ENCODE data around the gene HOXB6. TPM values are rescaled to one million over a fixed set of nuclear protein-coding genes. Genes with fewer than 3 reads are reported as not detected.

The HOXB6 gene
- polyA plus RNA-seq, 4 donors: 25.6 to 153 (median 86.0) TPM

GRCh38 chr17:48586355-48587258 lies 18.2 kb downstream of the HOXB6 start:
- no peak for DNase-seq (ENCODE audit: low read depth in 4 of 4, low spot score in 3 of 4)

GRCh38 chr17:48584223-48584741 lies 20.5 kb downstream of the HOXB6 start:
- no peak for DNase-seq (ENCODE audit: low read depth in 4 of 4, low spot score in 3 of 4)

- DNase-seq (ENCODE audit: low read depth in 4 of 4, low spot score in 3 of 4): no peak
Observed at GRCh38 chr17:48583708-48584222, 21.0 kb downstream of the HOXB6 start.

GRCh38 chr17:48582750-48583069 lies 22.1 kb downstream of the HOXB6 start:
- DNase-seq (ENCODE audit: low read depth in 4 of 4, low spot score in 3 of 4): no peak

GRCh38 chr17:48579760-48580554 lies 24.8 kb downstream of the HOXB6 start:
- no peak for DNase-seq (ENCODE audit: low read depth in 4 of 4, low spot score in 3 of 4)

- DNase-seq (ENCODE audit: low read depth in 4 of 4, low spot score in 3 of 4): no peak
Observed at GRCh38 chr17:48579471-48579759, 25.4 kb downstream of the HOXB6 start.

GRCh38 chr17:48578616-48579470 lies 25.9 kb downstream of the HOXB6 start:
- DNase-seq (ENCODE audit: low read depth in 4 of 4, low spot score in 3 of 4): no peak

- DNase-seq (ENCODE audit: low read depth in 4 of 4, low spot score in 3 of 4): no peak
Observed at GRCh38 chr17:48577946-48578615, 26.7 kb downstream of the HOXB6 start, which contains the start of gene HOXB4. Gene HOXB4 (minus strand): TSS chr17:48578350. CDS start chr17:48578319, 31 bp downstream.

GRCh38 chr17:48577330-48577945 lies 27.3 kb downstream of the HOXB6 start:
- DNase-seq (ENCODE audit: low read depth in 4 of 4, low spot score in 3 of 4): peak in 2 of 4 donors; percentile 85 to 94

- DNase-seq (ENCODE audit: low read depth in 4 of 4, low spot score in 3 of 4): no peak
Observed at GRCh38 chr17:48576479-48577309, 28.1 kb downstream of the HOXB6 start.

- DNase-seq (ENCODE audit: low read depth in 4 of 4, low spot score in 3 of 4): no peak
Observed at GRCh38 chr17:48575673-48576478, 28.9 kb downstream of the HOXB6 start.

- DNase-seq (ENCODE audit: low read depth in 4 of 4, low spot score in 3 of 4): no peak
Observed at GRCh38 chr17:48575066-48575582, 29.7 kb downstream of the HOXB6 start.

GRCh38 chr17:48574505-48575065 lies 30.2 kb downstream of the HOXB6 start:
- DNase-seq (ENCODE audit: low read depth in 4 of 4, low spot score in 3 of 4): no peak

GRCh38 chr17:48571826-48572417 lies 32.9 kb downstream of the HOXB6 start:
- no peak for DNase-seq (ENCODE audit: low read depth in 4 of 4, low spot score in 3 of 4)

GRCh38 chr17:48571024-48571818 lies 33.6 kb downstream of the HOXB6 start:
- no peak for DNase-seq (ENCODE audit: low read depth in 4 of 4, low spot score in 3 of 4)

Measured in left renal pelvis (tissue), 4 donors.